HG03378 (cell line): ENCODE results near the gene FTCDNL1.

Source experiments
- ATAC-seq: cut with Tn5 transposase; IDR thresholded peaks from one replicate; pipeline ENCODE4 v1.9.1; 2021; ENCODE audit warnings: mild to moderate bottlenecking, moderate library complexity; ENCODE audit not compliant: unreplicated experiment

FTCDNL1 gene

GRCh38 chr2:199792381-199792780 is 58.6 kb downstream of the FTCDNL1 start:
- no peak for ATAC-seq

GRCh38 chr2:199791326-199791725 is 59.7 kb downstream of the FTCDNL1 start:
- ATAC-seq, result no peak

GRCh38 chr2:199784512-199784911 is 66.5 kb downstream of the FTCDNL1 start:
- peak; percentile 61 for ATAC-seq

- no peak for ATAC-seq
These were observed 71.4 kb downstream of the FTCDNL1 start for GRCh38 chr2:199779589-199779988.

GRCh38 chr2:199778655-199779054 is 72.3 kb downstream of the FTCDNL1 start:
- no peak for ATAC-seq

GRCh38 chr2:199777916-199778315 is 73.1 kb downstream of the FTCDNL1 start:
- ATAC-seq, result no peak

- ATAC-seq, result no peak
These were observed 73.7 kb downstream of the FTCDNL1 start for GRCh38 chr2:199777315-199777714.

GRCh38 chr2:199775267-199775666 is 75.7 kb downstream of the FTCDNL1 start:
- no peak for ATAC-seq

GRCh38 chr2:199772035-199772976 is 78.7 kb downstream of the FTCDNL1 start:
- ATAC-seq, result no peak

GRCh38 chr2:199770716-199771115 is 80.3 kb downstream of the FTCDNL1 start:
- no peak for ATAC-seq

- no peak for ATAC-seq
These were observed 85.3 kb downstream of the FTCDNL1 start for GRCh38 chr2:199765646-199766045.

- ATAC-seq, result no peak
These were observed 86.7 kb downstream of the FTCDNL1 start for GRCh38 chr2:199764273-199764800.

- ATAC-seq, result no peak
These were observed 88.0 kb downstream of the FTCDNL1 start for GRCh38 chr2:199762963-199763362.

- no peak for ATAC-seq
These were observed 90.4 kb downstream of the FTCDNL1 start for GRCh38 chr2:199760574-199760973.

GRCh38 chr2:199757233-199757870 is 93.6 kb downstream of the FTCDNL1 start:
- no peak for ATAC-seq

GRCh38 chr2:199756743-199757142 is 94.2 kb downstream of the FTCDNL1 start:
- ATAC-seq, result no peak

GRCh38 chr2:199756211-199756610 is 94.8 kb downstream of the FTCDNL1 start:
- ATAC-seq, result no peak

GRCh38 chr2:199754766-199755165 is 96.2 kb downstream of the FTCDNL1 start:
- no peak for ATAC-seq

GRCh38 chr2:199751492-199752120 is 99.4 kb downstream of the FTCDNL1 start:
- ATAC-seq, result no peak

- ATAC-seq, result no peak
These were observed 101.4 kb downstream of the FTCDNL1 start for GRCh38 chr2:199749571-199749970.

GRCh38 chr2:199744724-199745123 is 106.3 kb downstream of the FTCDNL1 start:
- no peak for ATAC-seq
